ENCODE measurements around the gene CEP78. TPM values are rescaled to one million over a fixed set of nuclear protein-coding genes. Genes with fewer than 3 reads are reported as not detected.
"Not testable (repeated sequence)": the region's sequence is repeated elsewhere in the genome, so short reads cannot be mapped to it uniquely, and the experiment has no call there.

CEP78 gene
- total RNA-seq, 1 donor from 2014 or later = 35.6 TPM

- intact Hi-C loops (cut with micrococcal nuclease) = no loop called here
Measured at GRCh38 chr9:78280982-78281668, 45.2 kb downstream of the CEP78 start.

- intact Hi-C loops (cut with micrococcal nuclease) = not testable (repeated sequence)
Measured at GRCh38 chr9:78284181-78284580, 48.3 kb downstream of the CEP78 start.

GRCh38 chr9:78286125-78286524 is 50.2 kb downstream of the CEP78 start:
- intact Hi-C loops (cut with micrococcal nuclease) = no loop called here

- intact Hi-C loops (cut with micrococcal nuclease) = no loop called here
Measured at GRCh38 chr9:78286946-78287388, 51.1 kb downstream of the CEP78 start.

- intact Hi-C loops (cut with micrococcal nuclease) = no loop called here
Measured at GRCh38 chr9:78288214-78288892, 52.5 kb downstream of the CEP78 start.

GRCh38 chr9:78289474-78289873 is 53.6 kb downstream of the CEP78 start:
- intact Hi-C loops (cut with micrococcal nuclease) = no loop called here

- intact Hi-C loops (cut with micrococcal nuclease) = no loop called here
Measured at GRCh38 chr9:78291240-78291925, 55.5 kb downstream of the CEP78 start.

- intact Hi-C loops (cut with micrococcal nuclease) = no loop called here
Measured at GRCh38 chr9:78292026-78292425, 56.2 kb downstream of the CEP78 start.

GRCh38 chr9:78292716-78293497 is 57.0 kb downstream of the CEP78 start:
- intact Hi-C loops (cut with micrococcal nuclease) = no loop called here

GRCh38 chr9:78294290-78295176 is 58.7 kb downstream of the CEP78 start:
- intact Hi-C loops (cut with micrococcal nuclease) = loop anchor here (5.0 kb wide), 1 partner anchor 1117 kb away; the partner anchor contains the start of gene VPS13A

- intact Hi-C loops (cut with micrococcal nuclease) = loop anchor here (5.0 kb wide), 1 partner anchor 1118 kb away; the partner anchor contains the start of gene VPS13A
Measured at GRCh38 chr9:78295177-78295575, 59.3 kb downstream of the CEP78 start.

- intact Hi-C loops (cut with micrococcal nuclease) = loop anchor here (2.0 to 5.0 kb wide), 4 partner anchors 35 to 1275 kb away; partner anchors contain the start of genes GNAQ, TLE4 and VPS13A
Measured at GRCh38 chr9:78295731-78296130, 59.9 kb downstream of the CEP78 start.

GRCh38 chr9:78296201-78296892 is 60.5 kb downstream of the CEP78 start:
- intact Hi-C loops (cut with micrococcal nuclease) = loop anchor here (2.0 to 5.0 kb wide), 4 partner anchors 36 to 1274 kb away; partner anchors contain the start of genes GNAQ, TLE4 and VPS13A

- intact Hi-C loops (cut with micrococcal nuclease) = loop anchor here (1.0 to 5.0 kb wide), 5 partner anchors 36 to 1274 kb away; partner anchors contain the start of genes CEP78, GNAQ, TLE4 and VPS13A
Measured at GRCh38 chr9:78296893-78297671, 61.2 kb downstream of the CEP78 start, which contains the start of gene PSAT1. PSAT1 (plus strand) TSS chr9:78297125; CDS start chr9:78297211, 86 bp downstream.

- intact Hi-C loops (cut with micrococcal nuclease) = loop anchor here (1.0 to 5.0 kb wide), 5 partner anchors 37 to 1273 kb away; partner anchors contain the start of genes CEP78, GNAQ, TLE4 and VPS13A
Measured at GRCh38 chr9:78297672-78297961, 61.7 kb downstream of the CEP78 start.

GRCh38 chr9:78298046-78298765 is 62.3 kb downstream of the CEP78 start:
- intact Hi-C loops (cut with micrococcal nuclease) = loop anchor here (5.0 kb wide), 1 partner anchor 1121 kb away; the partner anchor contains the start of gene VPS13A

- intact Hi-C loops (cut with micrococcal nuclease) = no loop called here
Measured at GRCh38 chr9:78300209-78300608, 64.3 kb downstream of the CEP78 start.

- intact Hi-C loops (cut with micrococcal nuclease) = no loop called here
Measured at GRCh38 chr9:78301466-78301865, 65.6 kb downstream of the CEP78 start.
